K562 (cell line): ENCODE results near the gene HOXD9. TPM values are rescaled to one million over a fixed set of nuclear protein-coding genes. Genes with fewer than 3 reads are reported as not detected.

ENCODE experiments used
- ATAC-seq: fragments of 200-7000 bp; cut with Tn5 transposase; 3 replicates; pipeline ENCODE4 v1.9.1; 2020; ENCODE audit warnings: moderate library complexity
- BruUV-seq: library from RNA; stranded (reverse); fragments of 400-500 nt; replicated peaks from 2 replicates; lab custom pipeline; 2021; lab: Mats Ljungman, UMichigan
- CTCF ChIA-PET: fragments of 300-600 bp; formaldehyde crosslinking; extraction: SDS; loops from one replicate; lab custom pipeline; 2021; ENCODE audit warnings: low intra/inter-chr PET ratio; lab: Yijun Ruan, JAX
- POLR2A ChIA-PET: fragments of 300-600, 350-650 bp; sonication (Branson Sonifier 250); formaldehyde crosslinking; extraction: SDS; loops from one replicate; lab custom pipeline; 2021; ENCODE audit warnings: antibody characterized with exemption, inconsistent platforms; lab: Yijun Ruan, JAX
- DNase-seq, 4 experiments: peaks; one replicate each; pipeline versions ENCODE4 v3.0.0 to v3.0.0-alpha.2; 2011 to 2018; ENCODE audit warnings: low spot score in 3 of 4, mixed read lengths in 3 of 4; ENCODE audit errors: extremely low read depth in 1 of 4
- FAIRE-seq: peaks from 2 replicates; lab custom pipeline; 2011; peaks lifted over from hg19 to GRCh38; lab: Jason Lieb, UNC
- H2AFZ ChIP-seq: 2 replicates; pipeline ENCODE4 v1.6.0; 2011; ENCODE audit warnings: low read depth, low read length, control low read depth, inconsistent platforms
- H3K27ac ChIP-seq: fragments of 200-600 bp; 3 replicates; pipeline ENCODE4 v1.8.0; 2011; ENCODE audit warnings: low read depth, mild to moderate bottlenecking, control low read depth, inconsistent platforms, low read length, moderate library complexity, mixed read lengths; ENCODE audit errors: extremely low read depth
- H3K27me3 ChIP-seq, 2 experiments: fragments of 300-600 bp in 1 of 2; 2 replicates in 1 of 2; 3 replicates in 1 of 2; pipeline versions ENCODE4 v1.6.0 to v1.8.0; 2011; ENCODE audit warnings: inconsistent platforms in 2 of 2, low read length in 2 of 2, mild to moderate bottlenecking in 1 of 2, mixed read lengths in 1 of 2, moderate library complexity in 1 of 2; ENCODE audit not compliant: control insufficient read depth in 2 of 2, insufficient read depth in 2 of 2
- H3K36me3 ChIP-seq: fragments of 300-600 bp; 3 replicates; pipeline ENCODE4 v1.8.0; 2011; ENCODE audit warnings: mild to moderate bottlenecking, low read length, inconsistent platforms; ENCODE audit not compliant: control insufficient read depth, insufficient read depth
- H3K4me1 ChIP-seq, 2 experiments: fragments of 200-600 bp in 1 of 2; replicated peaks in 1 of 2; 2 replicates in 1 of 2; 3 replicates in 1 of 2; pipeline versions ENCODE4 v1.5.1 to v1.8.0; 2011; ENCODE audit warnings: inconsistent platforms in 2 of 2, low read length in 2 of 2, mild to moderate bottlenecking in 1 of 2, mixed read lengths in 1 of 2, moderate library complexity in 1 of 2; ENCODE audit not compliant: control insufficient read depth in 2 of 2, insufficient read depth in 2 of 2
- H3K4me2 ChIP-seq: 2 replicates; pipeline ENCODE4 v1.6.1; 2011; ENCODE audit warnings: low read length, control low read depth, inconsistent platforms, mixed read lengths; ENCODE audit not compliant: insufficient read depth
- H3K4me3 ChIP-seq: fragments of 200-600 bp; sonication (generic), shearing (Covaris generic); 2 replicates; pipeline ENCODE4 v1.5.1; 2016; ENCODE audit warnings: control low read depth, inconsistent platforms
- H3K79me2 ChIP-seq: fragments of 200-600 bp; 3 replicates; pipeline ENCODE4 v1.8.0; 2011; ENCODE audit warnings: low read length, inconsistent platforms; ENCODE audit not compliant: control insufficient read depth, insufficient read depth
- H3K9ac ChIP-seq, 2 experiments: 2 replicates each; pipeline versions ENCODE4 v1.6.0 to v1.6.1; 2011; ENCODE audit warnings: low read depth in 2 of 2, low read length in 2 of 2, control low read depth in 1 of 2, inconsistent platforms in 1 of 2, mild to moderate bottlenecking in 1 of 2, mixed read lengths in 1 of 2; ENCODE audit not compliant: insufficient read depth in 1 of 2
- H3K9me1 ChIP-seq: one replicate; pipeline ENCODE4 v1.6.0; 2011; ENCODE audit warnings: inconsistent platforms, mild to moderate bottlenecking, low read length, moderate library complexity; ENCODE audit not compliant: control insufficient read depth, insufficient read depth
- H3K9me3 ChIP-seq: replicated peaks from 2 replicates; pipeline ENCODE4 v1.5.1; 2011; ENCODE audit warnings: low read depth, low read length, inconsistent platforms; ENCODE audit not compliant: control insufficient read depth, insufficient read depth
- H4K20me1 ChIP-seq: replicated peaks from 2 replicates; pipeline ENCODE4 v1.6.1; 2011; ENCODE audit warnings: low read length, inconsistent platforms, mixed read lengths; ENCODE audit not compliant: control insufficient read depth, insufficient read depth
- BRF1 ChIP-seq: IDR thresholded peaks from 3 replicates; pipeline ENCODE4 v1.6.1; 2011; ENCODE audit warnings: borderline replicate concordance, mild to moderate bottlenecking; ENCODE audit not compliant: insufficient read length; ENCODE audit errors: extremely low read depth
- C11orf30 ChIP-seq: fragments of 450-650 bp; IDR thresholded peaks from 2 replicates; pipeline ENCODE4 v1.6.1; 2016; ENCODE audit warnings: low read depth, mild to moderate bottlenecking
- CHD7 ChIP-seq: fragments of 200-600 bp; sonication (generic); IDR thresholded peaks from one replicate; pipeline ENCODE4 v1.6.1; 2012; ENCODE audit warnings: mild to moderate bottlenecking, low read depth, low read length, inconsistent platforms
- GATA2 ChIP-seq: sonication (generic); formaldehyde crosslinking; IDR thresholded peaks from 2 replicates; pipeline ENCODE4 v1.4.0; 2020; ENCODE audit warnings: mild to moderate bottlenecking, missing genetic modification reagents
- RNF2 ChIP-seq: sonication (generic); IDR thresholded peaks from 2 replicates; pipeline ENCODE4 v1.6.1; 2016
- TBP ChIP-seq: optimal IDR thresholded peaks from 2 replicates; pipeline ENCODE3; 2011; ENCODE audit warnings: low read depth, low read length, improper control_type of control experiment
- ZNF316 ChIP-seq: fragments of 450-650 bp; IDR thresholded peaks from 2 replicates; pipeline ENCODE4 v1.6.1; 2016
- WGBS: fragments of 100-300 bp; shearing (Covaris generic); methylation state at CpG from one replicate; pipeline ENCODE4 v1.1.6; 2016; ENCODE audit warnings: low coverage, mixed read lengths; ENCODE audit not compliant: insufficient coverage; ENCODE audit errors: missing lambda C conversion rate; 5-methylcytosine and 5-hydroxymethylcytosine counted together
- in situ Hi-C: fragments of 300-500 bp; cut with MboI; formaldehyde crosslinking; loops from 4 replicates; pipeline ENCODE4 v1.15.0; 2018; ENCODE audit warnings: inconsistent platforms, mixed read lengths
- intact Hi-C: fragments of 100-400 bp; cut with micrococcal nuclease; formaldehyde crosslinking; loops from 2 replicates; pipeline ENCODE4 v1.14.2; 2022
- polyA plus RNA-seq, 8 experiments: library from polyadenylated mRNA; depleted of rRNA in 4 of 8; stranded (reverse) in 5 of 8; unstranded in 3 of 8; fragments of >200 nt; fragmentation: Nextera tagmentation in 2 of 8; fragmentation: Illumina TruSeq in 1 of 8; extraction: Ambion mirVana in 2 of 8; extraction: Trizol in 1 of 8; gene quantifications; 2 replicates each; pipeline versions ENCODE4 v1.2.1 to v1.2.3, GENCODE V29; 2011 to 2014; ENCODE audit warnings: inconsistent platforms in 1 of 8, missing spikeins in 1 of 8
- total RNA-seq, 7 experiments: library from RNA; depleted of rRNA in 6 of 7; stranded (reverse); fragments of >200 nt in 6 of 7; fragmentation: Illumina TruSeq in 2 of 7; extraction: Trizol in 2 of 7; gene quantifications; 2 replicates each; pipeline versions ENCODE4 v1.2.1 to v1.2.3, GENCODE V29; 2011 to 2021; ENCODE audit warnings: low replicate concordance in 1 of 7

The HOXD9 gene
- total and polyA plus RNA-seq, 9 of the 15 experiments (the other 6 are each of a cell fraction or from before 2014, with no cell fraction given), result not detected

- TF ChIP-seq RNF2 (no peak), GATA2 (CRISPR knock-in tag) (no peak), ZNF316 (no peak)
Measured at GRCh38 chr2:176092270-176093144, 30.0 kb upstream of the HOXD9 start, which contains the start of gene HOXD13 (continued).

DNA sequence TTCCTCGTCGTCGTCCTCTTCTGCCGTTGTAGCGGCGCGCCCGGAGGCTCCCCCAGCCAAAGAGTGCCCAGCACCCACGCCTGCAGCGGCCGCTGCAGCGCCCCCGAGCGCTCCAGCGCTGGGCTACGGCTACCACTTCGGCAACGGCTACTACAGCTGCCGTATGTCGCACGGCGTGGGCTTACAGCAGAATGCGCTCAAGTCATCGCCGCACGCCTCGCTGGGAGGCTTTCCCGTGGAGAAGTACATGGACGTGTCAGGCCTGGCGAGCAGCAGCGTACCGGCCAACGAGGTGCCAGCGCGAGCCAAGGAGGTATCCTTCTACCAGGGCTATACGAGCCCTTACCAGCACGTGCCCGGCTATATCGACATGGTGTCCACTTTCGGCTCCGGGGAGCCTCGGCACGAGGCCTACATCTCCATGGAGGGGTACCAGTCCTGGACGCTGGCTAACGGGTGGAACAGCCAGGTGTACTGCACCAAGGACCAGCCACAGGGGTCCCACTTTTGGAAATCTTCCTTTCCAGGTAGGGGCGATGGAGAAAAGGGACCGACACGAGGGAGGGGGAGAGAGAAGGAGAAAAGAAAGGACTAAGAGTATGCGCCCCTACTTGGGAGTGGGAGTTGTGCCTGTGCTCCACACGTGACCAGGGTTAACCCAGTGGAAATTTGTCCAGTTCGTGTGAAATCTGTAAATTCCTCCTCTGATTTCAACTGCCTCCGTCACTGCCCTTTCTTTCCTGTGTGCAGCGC is 29.2 kb upstream of the HOXD9 start:
- FAIRE-seq, result no peak
- BruUV-seq, result no TSS peak
- no peak overlapping the region for H3K4me2 ChIP-seq
- H3K79me2 ChIP-seq, result no peaks in the 10 kb centered on the region
- H3K36me3 ChIP-seq, result no peaks in the 10 kb centered on the region
- H3K27ac ChIP-seq, result no peak overlapping the region
- H3K4me1 ChIP-seq, result peaks cover 8 to 21% of the 10 kb centered on the region in 2 experiments
- H2AFZ ChIP-seq, result no peak overlapping the region
- H3K27me3 ChIP-seq, result peaks cover 65 to 75% of the 10 kb centered on the region in 2 experiments
- 23% methylated on average over 43 of the region's 53 CpGs for WGBS
- ATAC-seq, result no peak
- no peak overlapping the region for H3K4me3 ChIP-seq
- intact Hi-C loops, result no loop called here
- in situ Hi-C loops, result loop anchor here (25.0 kb wide), 1 partner anchor 1056 kb away; no protein-coding TSS in a partner anchor
- H3K9ac ChIP-seq, result no peak overlapping the region
- H3K9me3 ChIP-seq, result no peaks in the 10 kb centered on the region
- no peak for DNase-seq
- CTCF ChIA-PET, result no interaction called here
- POLR2A ChIA-PET, result no interaction called here
- H4K20me1 ChIP-seq, result peaks cover 5% of the 10 kb centered on the region; the same call in 1 of the 2 replicates
- H3K9me1 ChIP-seq, result no peaks in the 10 kb centered on the region
- TF ChIP-seq TBP (no peak), BRF1 (no peak), C11orf30 (no peak), CHD7 (no peak)
